BE2C (cell line): ENCODE data around the gene MRNIP.

Experiments used
- DNase-seq: peaks from one replicate; pipeline ENCODE4 v3.0.0-alpha.2; 2020
- H3K27me3 ChIP-seq: fragments of 250-450 bp; sonication (Bioruptor Pico); 2 replicates; pipeline ENCODE4 v1.5.1; 2020; ENCODE audit warnings: mild to moderate bottlenecking
- H3K36me3 ChIP-seq: fragments of 250-450 bp; sonication (Bioruptor Pico); 2 replicates; pipeline ENCODE4 v1.5.1; 2020; ENCODE audit warnings: mild to moderate bottlenecking
- H3K4me1 ChIP-seq: fragments of 250-450 bp; sonication (Bioruptor Pico); 2 replicates; pipeline ENCODE4 v1.5.1; 2020
- H3K4me3 ChIP-seq: 2 replicates; pipeline ENCODE4 v1.5.1; 2011; ENCODE audit warnings: low read depth, low read length
- H3K9me3 ChIP-seq: fragments of 250-450 bp; sonication (Bioruptor Pico); 2 replicates; pipeline ENCODE4 v1.5.1; 2020
- TF ChIP-seq, protein P1 (sequence below): IDR thresholded peaks from 2 replicates; pipeline ENCODE4 v1.5.1; 2012; ENCODE audit warnings: mild to moderate bottlenecking, low read depth, low read length

MRNIP gene

DNA sequence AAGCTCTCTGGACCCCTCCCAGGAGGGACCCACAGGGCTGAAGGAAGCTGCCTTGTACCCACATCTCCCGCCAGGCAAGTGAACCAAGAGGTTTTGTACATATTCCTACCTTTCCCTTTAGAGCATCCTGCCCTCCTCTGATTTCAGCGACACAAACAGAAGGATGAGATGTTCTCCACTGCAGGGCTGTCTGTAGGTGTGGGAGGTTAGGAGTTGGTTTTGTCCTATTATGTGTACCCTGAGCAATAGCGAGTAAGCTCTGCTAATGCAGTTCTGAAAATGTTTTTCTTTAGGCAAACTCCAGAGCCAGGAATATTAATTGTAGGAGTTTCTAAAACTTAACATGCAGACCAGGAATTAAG is 24.9 kb downstream of the MRNIP start:
- TF ChIP-seq, protein P1, sequence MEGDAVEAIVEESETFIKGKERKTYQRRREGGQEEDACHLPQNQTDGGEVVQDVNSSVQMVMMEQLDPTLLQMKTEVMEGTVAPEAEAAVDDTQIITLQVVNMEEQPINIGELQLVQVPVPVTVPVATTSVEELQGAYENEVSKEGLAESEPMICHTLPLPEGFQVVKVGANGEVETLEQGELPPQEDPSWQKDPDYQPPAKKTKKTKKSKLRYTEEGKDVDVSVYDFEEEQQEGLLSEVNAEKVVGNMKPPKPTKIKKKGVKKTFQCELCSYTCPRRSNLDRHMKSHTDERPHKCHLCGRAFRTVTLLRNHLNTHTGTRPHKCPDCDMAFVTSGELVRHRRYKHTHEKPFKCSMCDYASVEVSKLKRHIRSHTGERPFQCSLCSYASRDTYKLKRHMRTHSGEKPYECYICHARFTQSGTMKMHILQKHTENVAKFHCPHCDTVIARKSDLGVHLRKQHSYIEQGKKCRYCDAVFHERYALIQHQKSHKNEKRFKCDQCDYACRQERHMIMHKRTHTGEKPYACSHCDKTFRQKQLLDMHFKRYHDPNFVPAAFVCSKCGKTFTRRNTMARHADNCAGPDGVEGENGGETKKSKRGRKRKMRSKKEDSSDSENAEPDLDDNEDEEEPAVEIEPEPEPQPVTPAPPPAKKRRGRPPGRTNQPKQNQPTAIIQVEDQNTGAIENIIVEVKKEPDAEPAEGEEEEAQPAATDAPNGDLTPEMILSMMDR: no peak
- H3K4me3 ChIP-seq: no peak overlapping the region
- H3K36me3 ChIP-seq: peaks cover 68% of the 10 kb centered on the region

DNA sequence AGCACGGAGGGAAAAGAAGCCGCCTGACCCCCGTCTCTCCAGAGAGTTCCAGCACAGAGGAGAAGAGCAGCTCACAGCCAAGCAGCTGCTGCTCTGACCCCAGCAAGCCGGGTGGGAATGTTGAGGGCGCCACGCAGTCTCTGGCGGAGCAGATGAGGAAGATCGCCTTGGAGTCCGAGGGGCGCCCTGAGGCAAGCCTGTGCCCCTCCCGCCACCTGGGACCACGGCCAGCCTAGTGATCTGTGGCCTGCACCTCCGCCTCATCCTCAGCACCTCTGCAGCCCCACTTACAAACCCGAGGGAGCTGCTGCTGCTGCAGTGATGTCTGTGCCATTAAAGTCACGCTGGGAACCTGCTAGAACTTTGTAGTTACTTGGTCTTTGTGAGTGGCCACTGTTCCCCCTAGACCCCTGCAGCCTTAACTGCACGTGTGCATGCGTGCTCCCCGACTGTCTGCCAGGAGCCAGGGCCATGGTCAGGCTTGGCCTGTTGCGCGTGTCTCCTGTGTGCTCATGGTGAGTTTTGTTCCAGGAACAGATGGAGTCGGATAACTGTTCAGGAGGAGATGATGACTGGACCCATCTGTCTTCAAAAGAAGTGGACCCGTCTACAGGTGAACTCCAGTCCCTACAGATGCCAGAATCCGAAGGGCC is 25.4 kb downstream of the MRNIP start:
- H3K9me3 ChIP-seq: no peaks in the 10 kb centered on the region
- DNase-seq: no peak
- no peaks in the 10 kb centered on the region for H3K4me1 ChIP-seq
- TF ChIP-seq, protein P1: no peak
- no peak overlapping the region for H3K4me3 ChIP-seq
- peaks cover 70% of the 10 kb centered on the region for H3K36me3 ChIP-seq
- no peaks in the 10 kb centered on the region for H3K27me3 ChIP-seq

More for the DNA sequence above, 24.9 kb downstream of the MRNIP start:
- no peaks in the 10 kb centered on the region for H3K4me1 ChIP-seq
- no peaks in the 10 kb centered on the region for H3K27me3 ChIP-seq
- DNase-seq: no peak
- no peaks in the 10 kb centered on the region for H3K9me3 ChIP-seq

DNA sequence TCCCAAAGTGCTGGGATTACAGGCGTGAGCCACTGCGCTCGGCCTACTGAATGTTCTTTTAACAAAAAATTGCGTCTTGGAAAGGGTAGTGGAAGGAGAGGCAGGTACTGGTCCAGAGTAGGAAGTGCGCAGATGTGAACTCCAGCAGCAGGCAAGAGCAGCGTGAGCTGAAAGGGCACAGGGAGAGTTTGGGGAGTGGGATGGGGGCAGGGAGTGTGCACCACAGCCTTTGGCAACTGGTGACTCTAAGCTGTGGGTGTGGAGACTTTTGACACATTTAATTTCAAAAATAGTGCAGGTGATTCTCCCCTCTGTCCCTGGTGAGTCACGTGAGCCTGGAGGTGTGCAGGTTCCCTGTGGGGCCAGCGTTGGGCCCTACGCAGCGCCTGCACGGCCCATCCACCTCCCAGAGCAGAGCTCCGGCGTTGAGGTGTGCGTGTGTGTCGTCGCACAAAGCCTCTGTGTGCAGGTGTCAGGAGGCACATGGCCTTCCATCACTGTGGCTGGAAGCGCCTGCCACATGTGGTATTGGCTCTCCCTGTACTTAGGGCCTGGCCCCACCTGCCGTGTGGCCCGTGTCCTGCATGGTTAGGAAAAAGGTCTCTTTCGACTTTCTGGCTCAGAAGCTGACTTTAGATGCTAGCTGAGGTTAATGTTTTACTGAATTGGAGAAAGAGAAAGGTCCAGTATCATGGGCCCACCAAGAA is 26.4 kb downstream of the MRNIP start:
- Histone ChIP-seq H3K36me3 (peaks cover 70% of the 10 kb centered on the region), H3K4me3 (no peak overlapping the region), H3K27me3 (no peaks in the 10 kb centered on the region), H3K4me1 (no peaks in the 10 kb centered on the region), H3K9me3 (no peaks in the 10 kb centered on the region)
- TF ChIP-seq, protein P1: no peak
- DNase-seq: no peak

DNA sequence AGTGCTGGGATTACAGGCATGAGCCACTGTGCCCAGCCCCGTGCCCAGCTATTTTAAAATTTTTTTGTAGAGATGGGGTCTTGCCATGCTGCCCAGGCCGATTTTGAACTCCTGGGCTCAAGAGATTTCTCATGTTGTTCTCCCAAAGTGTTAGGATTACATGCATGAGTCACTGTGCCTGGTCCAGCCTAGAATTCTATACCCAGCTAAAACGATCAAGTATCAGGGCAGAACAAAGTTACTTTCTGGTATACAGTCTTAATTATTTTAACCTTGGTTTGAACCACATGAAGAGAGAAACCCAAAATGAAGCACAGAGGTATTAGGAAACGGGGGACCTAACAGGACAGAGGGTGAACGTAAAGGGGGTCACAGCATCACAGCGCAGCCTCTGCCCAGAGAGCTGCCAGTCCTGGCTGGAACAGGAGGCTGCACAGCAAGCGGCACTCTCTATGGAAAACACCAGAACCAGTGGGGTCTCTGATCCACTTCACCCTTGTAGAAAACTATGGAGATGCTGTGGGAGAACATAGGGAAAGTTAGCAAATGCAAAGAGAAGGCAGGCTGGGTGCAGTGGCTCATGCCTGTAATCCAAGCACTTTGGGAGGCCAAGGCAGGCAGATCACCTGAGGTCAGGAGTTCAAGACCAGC is 27.7 kb downstream of the MRNIP start:
- Histone ChIP-seq H3K4me3 (no peak overlapping the region), H3K27me3 (no peaks in the 10 kb centered on the region), H3K9me3 (no peaks in the 10 kb centered on the region), H3K36me3 (peaks cover 70% of the 10 kb centered on the region), H3K4me1 (no peaks in the 10 kb centered on the region)
- TF ChIP-seq, protein P1: no peak
- DNase-seq: no peak

DNA sequence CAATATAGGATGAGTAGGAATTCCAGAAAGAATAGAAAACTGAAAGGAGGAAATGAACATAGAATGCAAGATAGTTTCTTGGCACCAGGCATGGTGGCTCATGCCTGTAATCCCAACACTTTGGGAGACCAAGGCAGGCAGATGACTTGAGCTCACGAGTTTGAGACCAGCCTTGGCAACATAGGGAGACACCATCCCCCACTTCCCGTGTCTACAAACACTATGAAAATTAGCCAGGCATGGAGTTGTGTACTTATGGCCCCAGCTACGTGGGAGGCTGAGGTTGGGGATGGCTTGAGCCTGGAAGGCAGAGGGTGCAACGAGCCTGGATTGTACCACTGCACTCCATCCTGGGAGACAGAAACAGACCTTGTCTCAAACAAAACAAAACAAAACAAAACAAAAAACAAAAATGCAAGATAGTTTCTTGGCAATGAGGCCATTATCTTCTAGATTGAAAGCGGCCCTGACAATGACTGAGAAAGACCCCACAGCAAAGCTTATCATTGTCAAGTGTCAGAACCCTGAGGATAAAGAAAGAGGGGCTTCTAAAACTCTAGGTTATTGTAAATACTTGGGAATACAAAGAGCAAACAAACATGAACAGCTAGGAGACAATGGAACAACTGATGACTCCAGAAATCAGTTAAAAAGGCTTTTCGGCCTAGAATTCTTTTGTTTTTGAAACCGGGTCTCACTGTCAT is 28.7 kb downstream of the MRNIP start:
- Histone ChIP-seq H3K4me3 (no peak overlapping the region), H3K27me3 (no peaks in the 10 kb centered on the region), H3K9me3 (no peaks in the 10 kb centered on the region), H3K4me1 (no peaks in the 10 kb centered on the region), H3K36me3 (peaks cover 79% of the 10 kb centered on the region)
- no peak for DNase-seq
- TF ChIP-seq, protein P1: no peak
